Measurements from ENCODE around the gene AUH.

- no peak for TF ChIP-seq POLR2A (IDR thresholded peaks at IDR 0.05)
- TF ChIP-seq POLR2AphosphoS5 (IDR thresholded peaks at IDR 0.05), result no peak
These were observed 10.2 kb upstream of the AUH start for GRCh38 chr9:91371894-91372293.
